KG1 (cell line): ENCODE measurements around the gene TSR3.

Experiments
- DNase-seq: peaks from one replicate; lab custom pipeline; 2025; lab: John Stamatoyannopoulos, UW

TSR3 gene

GRCh38 chr16:1323296-1324239 lies 28.1 kb downstream of the TSR3 start:
- DNase-seq = no peak

GRCh38 chr16:1322407-1322806 lies 29.3 kb downstream of the TSR3 start:
- DNase-seq = no peak

DNA sequence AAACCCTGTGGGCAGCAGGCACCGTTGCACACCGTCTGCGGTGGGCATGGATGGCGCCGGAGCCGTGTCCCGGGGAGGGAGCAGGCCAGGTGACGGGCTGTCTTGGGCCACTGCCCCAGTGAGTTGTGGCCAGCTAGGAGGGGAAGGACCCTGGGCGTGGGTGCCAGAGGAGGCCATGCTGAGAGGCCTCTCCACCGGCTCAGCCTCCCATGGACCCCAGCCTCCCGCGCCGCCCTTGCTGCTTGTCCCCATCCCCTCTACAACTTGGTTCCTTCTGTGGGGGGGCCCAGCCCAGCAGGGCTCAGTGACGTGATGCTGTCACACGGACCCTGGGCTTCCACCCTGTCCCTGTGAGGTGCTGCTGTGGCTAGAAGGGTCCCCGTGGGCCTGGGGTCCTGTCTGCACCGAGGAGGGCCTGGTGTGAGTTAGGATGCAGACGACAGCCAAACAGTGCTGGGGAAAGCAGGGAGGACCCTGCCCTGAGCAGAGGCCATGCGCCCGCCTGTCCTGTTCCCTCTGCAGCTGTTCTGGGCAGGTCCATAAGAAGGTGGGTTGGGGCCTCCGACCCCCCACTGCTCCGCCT lies 30.9 kb downstream of the TSR3 start:
- DNase-seq = no peak

- DNase-seq = no peak
Measured at GRCh38 chr16:1320097-1320496, 31.6 kb downstream of the TSR3 start.

DNA sequence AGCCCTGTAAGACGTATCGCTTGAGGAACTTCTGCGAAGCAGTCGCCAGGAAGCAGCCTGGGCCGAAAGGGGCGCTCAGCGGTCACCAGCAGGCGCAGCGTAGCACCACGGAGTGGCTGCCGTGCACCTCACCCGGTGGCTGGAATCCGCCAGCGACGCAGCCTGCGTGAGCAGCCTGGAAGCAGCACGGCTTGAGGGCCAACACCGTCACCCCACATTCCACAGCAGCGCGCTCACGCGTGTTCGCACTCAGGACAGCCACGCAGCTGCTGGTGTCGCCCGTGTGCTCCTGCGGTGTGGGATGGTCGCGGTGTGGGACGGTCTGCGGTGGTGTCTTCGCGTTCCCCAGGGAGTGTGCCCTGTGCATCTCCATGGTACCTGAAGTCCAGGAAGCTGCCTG lies 32.6 kb downstream of the TSR3 start:
- DNase-seq = no peak

GRCh38 chr16:1318268-1318545 lies 33.5 kb downstream of the TSR3 start:
- DNase-seq = no peak

DNA sequence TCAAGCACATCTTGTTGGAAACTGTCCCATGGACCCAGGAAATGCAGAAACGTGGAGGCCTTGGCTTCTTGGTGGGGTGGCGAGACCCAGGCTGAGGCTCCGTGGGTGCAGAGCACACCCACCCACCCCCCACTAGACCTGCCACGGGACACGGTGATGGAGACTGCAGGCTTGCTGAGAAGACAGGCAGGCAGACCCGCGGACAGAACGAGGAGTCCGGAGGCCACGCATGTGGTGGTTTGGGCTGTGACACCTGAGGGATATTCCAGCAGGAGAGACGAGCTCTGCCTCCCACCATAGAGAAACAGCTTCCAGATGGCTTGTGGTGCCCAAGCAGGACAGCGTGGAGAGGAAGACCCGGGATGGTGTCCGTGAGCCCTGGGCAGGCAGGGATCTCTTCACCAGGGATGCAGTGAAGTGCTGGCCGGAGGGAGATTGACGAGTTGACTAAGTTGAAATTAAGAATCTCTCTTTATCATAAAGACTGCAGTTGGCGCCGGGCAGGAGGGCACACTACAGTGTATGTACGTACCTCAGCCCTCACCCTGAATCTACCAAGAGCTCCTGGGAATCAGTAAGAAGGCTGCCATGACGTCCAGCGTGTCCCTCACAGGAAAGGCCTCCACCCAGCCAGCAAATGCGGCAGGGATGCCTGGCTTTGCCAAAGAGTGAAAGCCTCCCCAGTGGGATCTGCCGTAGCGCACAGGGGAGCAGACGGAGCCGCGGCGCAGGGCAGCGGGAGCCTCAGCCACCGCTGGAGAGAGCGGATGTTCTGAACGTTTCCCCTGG lies 34.0 kb downstream of the TSR3 start:
- DNase-seq = no peak

- DNase-seq = no peak
Measured at GRCh38 chr16:1316033-1316405, 35.7 kb downstream of the TSR3 start.

- DNase-seq = no peak
Measured at GRCh38 chr16:1315081-1316032, 36.3 kb downstream of the TSR3 start.

- DNase-seq = no peak
Measured at GRCh38 chr16:1314399-1315068, 37.1 kb downstream of the TSR3 start.

GRCh38 chr16:1313721-1314369 lies 37.8 kb downstream of the TSR3 start:
- DNase-seq = no peak

DNA sequence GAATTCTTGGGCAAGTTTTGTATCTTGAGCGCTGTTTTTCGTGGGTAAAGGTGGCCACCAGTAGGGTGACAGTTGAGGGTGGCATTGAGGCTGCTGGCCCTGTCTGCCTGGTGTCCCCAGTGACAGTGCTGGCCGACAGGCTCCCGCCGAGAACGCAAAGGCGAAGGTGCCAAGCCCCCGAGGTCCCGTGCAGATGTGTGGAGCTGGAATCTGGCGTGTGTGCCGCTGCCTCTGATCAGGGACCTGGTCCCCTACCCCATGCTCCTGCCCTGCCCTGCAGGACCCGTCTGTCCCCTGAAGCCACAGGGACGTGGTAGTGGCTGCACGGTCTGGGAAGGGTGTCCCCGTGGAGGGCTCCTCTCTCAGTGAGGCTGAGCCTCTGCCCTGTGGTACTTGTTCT lies 38.8 kb downstream of the TSR3 start:
- no peak for DNase-seq

DNA sequence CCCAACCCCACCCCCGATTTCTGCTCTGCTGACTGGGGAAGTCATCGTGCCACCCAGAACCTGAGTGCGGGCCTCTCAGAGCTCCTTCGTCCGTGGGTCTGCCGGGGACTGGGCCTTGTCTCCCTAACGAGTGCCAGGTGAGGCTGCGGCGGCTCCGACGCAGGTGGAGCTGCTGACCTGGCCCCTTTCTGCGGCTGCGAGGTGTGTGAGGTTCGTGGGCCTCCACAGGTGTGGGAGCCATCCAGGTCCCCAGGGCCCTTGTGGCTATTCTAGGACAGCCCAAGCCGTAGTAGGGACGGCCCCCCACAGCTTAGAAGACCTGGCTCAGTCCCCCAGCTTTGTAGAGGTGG lies 39.2 kb downstream of the TSR3 start:
- DNase-seq = no peak

DNA sequence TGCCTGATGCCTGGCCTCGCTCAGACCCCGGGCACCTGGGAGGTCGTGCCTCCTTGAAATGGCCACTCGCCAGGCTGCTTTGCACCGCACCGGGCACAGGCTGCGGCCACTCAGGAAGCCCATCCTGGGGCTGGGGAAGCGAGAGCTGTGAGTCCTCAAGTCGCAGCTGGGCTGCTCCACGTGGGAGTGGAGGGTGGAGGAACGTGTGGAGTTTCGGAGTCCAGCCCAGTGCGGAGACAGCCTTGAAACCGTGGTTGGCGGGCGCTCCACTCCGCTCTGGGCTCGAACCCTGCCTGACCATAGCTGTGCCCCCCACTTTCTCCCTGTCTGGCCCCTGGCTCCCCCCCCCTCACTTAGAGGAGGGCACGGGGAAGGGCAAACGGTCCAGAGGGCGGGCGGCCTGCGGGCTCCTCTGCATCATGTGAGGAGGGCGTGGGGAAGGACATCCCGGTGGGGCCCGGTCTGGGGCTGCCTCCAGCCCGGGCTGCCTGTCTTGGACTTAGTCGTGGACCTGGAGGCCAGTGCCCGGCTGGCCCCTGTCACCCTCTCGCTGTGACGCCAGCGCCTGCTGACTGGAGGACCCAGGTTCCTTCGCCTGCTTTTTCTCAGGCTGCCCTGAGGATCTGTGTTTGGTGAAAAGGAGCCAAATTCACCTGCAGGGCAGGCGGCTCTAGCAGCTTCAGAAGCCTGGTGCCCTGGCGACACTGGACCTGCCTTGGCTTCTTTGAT lies 39.8 kb downstream of the TSR3 start:
- no peak for DNase-seq

- DNase-seq = no peak
Measured at GRCh38 chr16:1311212-1311737, 40.4 kb downstream of the TSR3 start.

DNA sequence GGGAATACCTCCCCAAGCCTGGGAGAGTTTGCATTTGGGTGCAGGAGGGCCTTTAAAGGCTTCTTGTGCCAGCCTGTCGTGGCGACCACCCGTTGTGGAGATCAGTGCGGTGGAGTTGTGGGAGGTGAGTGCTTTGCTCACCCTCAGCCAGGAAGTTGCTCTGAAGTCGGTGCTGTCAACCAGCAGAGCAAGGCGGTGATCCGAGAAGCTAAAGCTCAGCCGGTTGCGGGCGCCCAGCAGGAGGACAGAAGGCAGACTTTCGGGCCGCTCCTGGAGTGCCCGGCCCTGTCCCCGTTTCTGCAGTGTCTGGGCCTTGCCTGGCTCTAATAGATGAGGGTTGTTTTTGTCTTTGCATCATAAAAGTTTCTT lies 40.9 kb downstream of the TSR3 start:
- no peak for DNase-seq

GRCh38 chr16:1309888-1310831 lies 41.5 kb downstream of the TSR3 start:
- DNase-seq = no peak

DNA sequence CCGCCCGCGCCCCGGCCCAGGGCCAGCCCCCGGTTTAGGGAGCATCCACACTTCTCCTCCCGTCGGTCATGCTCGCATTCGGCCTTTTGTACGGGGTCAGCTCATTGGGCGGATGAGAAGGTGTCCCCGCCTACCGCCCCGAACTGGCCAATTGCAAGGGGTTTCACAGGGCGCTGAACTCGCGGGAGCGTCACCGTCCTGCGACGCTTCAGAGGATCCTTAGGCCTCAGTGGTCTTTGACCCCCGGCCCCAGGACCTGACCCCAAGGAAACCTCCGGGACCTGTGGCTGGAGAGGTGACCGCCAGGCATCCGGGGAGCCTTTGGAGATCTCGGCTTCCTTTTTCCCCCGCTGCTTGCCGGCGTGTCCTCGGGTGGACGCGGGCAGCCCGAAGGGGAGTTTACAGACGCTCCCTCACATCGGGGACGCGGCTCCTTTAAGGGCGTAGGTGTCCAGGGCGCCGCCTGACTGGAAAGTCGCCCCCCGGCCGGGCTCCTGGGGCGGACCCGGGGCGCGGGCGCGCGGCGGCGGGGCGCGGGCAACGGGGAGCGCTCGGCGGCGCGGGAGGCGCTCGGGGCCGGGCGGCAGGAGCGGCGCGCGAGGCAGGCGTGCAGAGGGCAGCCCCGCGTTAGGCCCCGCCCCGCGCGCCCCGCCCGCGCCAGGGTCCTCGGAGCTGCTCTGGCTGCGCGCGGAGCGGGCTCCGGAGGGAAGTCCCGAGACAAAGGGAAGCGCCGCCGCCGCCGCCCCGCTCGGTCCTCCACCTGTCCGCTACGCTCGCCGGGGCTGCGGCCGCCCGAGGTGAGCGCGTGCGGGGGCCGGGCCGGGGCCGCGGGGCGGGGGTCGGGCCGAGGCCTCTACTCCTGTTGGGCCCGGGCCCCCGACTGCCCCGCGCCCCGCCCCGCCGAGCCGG lies 42.4 kb downstream of the TSR3 start, which contains the start of gene UBE2I:
TSS of gene UBE2I (plus strand) at position 660 of the 909 bp plus-strand sequence. CDS start 4,395 bp downstream, outside the sequence.
- DNase-seq = peak; percentile 96
